H9 (cell line): ENCODE measurements around the gene SLC24A3. TPM values are rescaled to one million over a fixed set of nuclear protein-coding genes. Genes with fewer than 3 reads are reported as not detected.

Source experiments
- DNase-seq: peaks from one replicate; pipeline ENCODE4 v3.0.0-alpha.2; 2017
- H2AFZ ChIP-seq: one replicate; pipeline ENCODE4 v1.6.1; 2013; ENCODE audit warnings: mild to moderate bottlenecking, low read length, control low read depth, moderate library complexity
- H2AK5ac ChIP-seq: 2 replicates; pipeline ENCODE4 v1.6.1; 2013; ENCODE audit warnings: low read length, control low read depth, mixed read lengths; ENCODE audit not compliant: insufficient read length
- H2BK120ac ChIP-seq: one replicate; pipeline ENCODE4 v1.6.1; 2013; ENCODE audit warnings: low read depth, mild to moderate bottlenecking, low read length, control low read depth, inconsistent platforms; ENCODE audit not compliant: poor library complexity, severe bottlenecking
- H2BK12ac ChIP-seq: 2 replicates; pipeline ENCODE4 v1.6.1; 2013; ENCODE audit warnings: low read length, control low read depth, mixed read lengths, low read depth; ENCODE audit not compliant: insufficient read length
- H2BK15ac ChIP-seq: 2 replicates; pipeline ENCODE4 v1.6.1; 2013; ENCODE audit warnings: low read depth, low read length, control low read depth
- H2BK20ac ChIP-seq: one replicate; pipeline ENCODE4 v1.6.1; 2013; ENCODE audit warnings: low read depth, mild to moderate bottlenecking, low read length, control low read depth, inconsistent platforms; ENCODE audit not compliant: poor library complexity, severe bottlenecking
- H2BK5ac ChIP-seq: 2 replicates; pipeline ENCODE4 v1.6.1; 2013; ENCODE audit warnings: low read length, control low read depth, mixed read lengths; ENCODE audit not compliant: insufficient read length
- H3K14ac ChIP-seq: 2 replicates; pipeline ENCODE4 v1.6.1; 2013; ENCODE audit warnings: low read length, control low read depth; ENCODE audit not compliant: insufficient read depth
- H3K18ac ChIP-seq: 2 replicates; pipeline ENCODE4 v1.6.1; 2013; ENCODE audit warnings: low read depth, mild to moderate bottlenecking, mixed read lengths, low read length, control low read depth; ENCODE audit not compliant: insufficient read length
- H3K23ac ChIP-seq: 2 replicates; pipeline ENCODE4 v1.6.1; 2013; ENCODE audit warnings: low read length, control low read depth, mixed read lengths, low read depth; ENCODE audit not compliant: insufficient read length
- H3K23me2 ChIP-seq: 2 replicates; pipeline ENCODE4 v1.6.1; 2013; ENCODE audit warnings: low read depth, mild to moderate bottlenecking, mixed read lengths, low read length, control low read depth; ENCODE audit not compliant: insufficient read length, poor library complexity, severe bottlenecking
- H3K27ac ChIP-seq: 2 replicates; pipeline ENCODE4 v1.5.1; 2013; ENCODE audit warnings: low read length, control low read depth, mixed read lengths, low read depth; ENCODE audit not compliant: insufficient read length
- H3K27me3 ChIP-seq: 2 replicates; pipeline ENCODE4 v1.6.1; 2013; ENCODE audit warnings: low read length, control low read depth, inconsistent platforms; ENCODE audit not compliant: insufficient read depth
- H3K4ac ChIP-seq: 2 replicates; pipeline ENCODE4 v1.6.1; 2013; ENCODE audit warnings: low read depth, mild to moderate bottlenecking, control low read depth, inconsistent platforms, low read length, moderate library complexity
- H3K4me1 ChIP-seq: 2 replicates; pipeline ENCODE4 v1.6.1; 2013; ENCODE audit warnings: low read length, control low read depth, inconsistent platforms; ENCODE audit not compliant: insufficient read depth
- H3K4me2 ChIP-seq: 2 replicates; pipeline ENCODE4 v1.6.1; 2013; ENCODE audit warnings: low read length, control low read depth, mixed read lengths; ENCODE audit not compliant: insufficient read length, insufficient read depth
- H3K56ac ChIP-seq: 2 replicates; pipeline ENCODE4 v1.6.1; 2013; ENCODE audit warnings: low read depth, mild to moderate bottlenecking, mixed read lengths, low read length, control low read depth; ENCODE audit not compliant: insufficient read length
- H3K79me1 ChIP-seq: 2 replicates; pipeline ENCODE4 v1.6.1; 2013; ENCODE audit warnings: low read depth, mild to moderate bottlenecking, moderate library complexity, low read length, control low read depth, inconsistent platforms; ENCODE audit not compliant: insufficient read depth, poor library complexity, severe bottlenecking
- H3K79me2 ChIP-seq: 2 replicates; pipeline ENCODE4 v1.6.1; 2013; ENCODE audit warnings: low read length, control low read depth, inconsistent platforms; ENCODE audit not compliant: insufficient read depth
- H3K9ac ChIP-seq: 2 replicates; pipeline ENCODE4 v1.6.1; 2013; ENCODE audit warnings: low read length, control low read depth, mixed read lengths; ENCODE audit not compliant: insufficient read length; ENCODE audit errors: extremely low read depth
- H3K9me3 ChIP-seq: one replicate; pipeline ENCODE4 v1.6.1; 2013; ENCODE audit warnings: low read depth, low read length, inconsistent platforms; ENCODE audit not compliant: control insufficient read depth
- H3T11ph ChIP-seq: one replicate; pipeline ENCODE4 v1.6.1; 2013; ENCODE audit warnings: mild to moderate bottlenecking, low read length, control low read depth, inconsistent platforms
- H4K20me1 ChIP-seq: one replicate; pipeline ENCODE4 v1.6.1; 2013; ENCODE audit not compliant: control insufficient read depth, insufficient read length, insufficient read depth
- H4K5ac ChIP-seq: 2 replicates; pipeline ENCODE4 v1.6.1; 2013; ENCODE audit warnings: low read depth, mild to moderate bottlenecking, mixed read lengths, low read length, control low read depth; ENCODE audit not compliant: insufficient read length
- H4K8ac ChIP-seq: replicated peaks from 2 replicates; pipeline ENCODE4 v1.6.1; 2013; ENCODE audit warnings: low read length, control low read depth, mixed read lengths, low read depth; ENCODE audit not compliant: insufficient read length
- H4K91ac ChIP-seq: 2 replicates; pipeline ENCODE4 v1.6.1; 2013; ENCODE audit warnings: low read depth, mild to moderate bottlenecking, moderate library complexity, mixed read lengths, low read length, control low read depth; ENCODE audit not compliant: insufficient read length
- H3K27ac Mint-ChIP-seq, 3 experiments: 2 replicates in 2 of 3; 3 replicates in 1 of 3; pipeline ENCODE4 v1.8.0; 2020 to 2021; ENCODE audit warnings: mixed read lengths in 3 of 3, mild to moderate bottlenecking in 1 of 3, moderate library complexity in 1 of 3
- H3K27me3 Mint-ChIP-seq: 2 replicates; pipeline ENCODE4 v1.8.0; 2021; ENCODE audit warnings: low read depth, mild to moderate bottlenecking, moderate library complexity, mixed read lengths
- H3K36me3 Mint-ChIP-seq, 3 experiments: 2 replicates in 2 of 3; 3 replicates in 1 of 3; pipeline ENCODE4 v1.8.0; 2020 to 2021; ENCODE audit warnings: low read depth in 3 of 3, mixed read lengths in 3 of 3; ENCODE audit not compliant: insufficient read depth in 1 of 3
- H3K4me1 Mint-ChIP-seq, 2 experiments: 2 replicates each; pipeline ENCODE4 v1.8.0; 2020; ENCODE audit warnings: mixed read lengths in 2 of 2
- H3K4me3 Mint-ChIP-seq, 2 experiments: 2 replicates in 1 of 2; 3 replicates in 1 of 2; pipeline ENCODE4 v1.8.0; 2020 to 2021; ENCODE audit warnings: mild to moderate bottlenecking in 2 of 2, mixed read lengths in 2 of 2, moderate library complexity in 1 of 2
- H3K9me3 Mint-ChIP-seq, 2 experiments: 2 replicates in 1 of 2; 3 replicates in 1 of 2; pipeline ENCODE4 v1.8.0; 2020; ENCODE audit warnings: mild to moderate bottlenecking in 2 of 2, mixed read lengths in 2 of 2, moderate library complexity in 1 of 2
- WGBS: extraction: QIAGEN DNeasy Blood & Tissue Kit; methylation state at CpG from one replicate; pipeline ENCODE4 v1.1.7; 2013; ENCODE audit warnings: missing lambda C conversion rate, low lambda C conversion rate, mixed read lengths; ENCODE audit not compliant: insufficient read length; ENCODE audit errors: extremely low coverage; 5-methylcytosine and 5-hydroxymethylcytosine counted together
- total RNA-seq: library from RNA; stranded (reverse); gene quantifications from 2 replicates; pipeline ENCODE4 v1.2.1, GENCODE V29; 2021
- TF ChIP-seq, protein P1 (sequence below): fragments of 200-600 bp; sonication (generic); conservative IDR thresholded peaks from 3 replicates; pipeline ENCODE4 v1.8.0; 2021; ENCODE audit warnings: antibody characterized with exemption, mild to moderate bottlenecking

The SLC24A3 gene
- total RNA-seq, 1 experiment from 2014 or later = 0.83 TPM

DNA sequence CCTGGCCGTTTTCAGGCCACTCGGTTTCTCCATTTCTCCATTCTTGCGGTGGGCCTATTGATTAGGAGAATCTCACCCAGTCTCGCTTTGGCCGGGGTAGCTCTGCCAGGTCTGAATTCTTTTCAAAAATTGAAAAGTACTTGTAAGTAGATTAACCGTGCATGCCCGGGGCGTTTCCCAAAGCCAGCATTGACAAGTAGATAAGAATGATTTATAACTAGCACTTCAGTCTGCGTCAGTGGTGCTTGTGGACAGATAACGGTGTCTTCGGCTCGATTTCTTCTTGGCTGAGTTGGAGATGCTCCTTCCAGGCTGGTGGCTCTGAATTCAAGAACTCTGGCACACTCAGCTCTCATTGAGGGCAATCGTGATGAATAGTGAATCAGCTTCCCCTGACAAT is 29.0 kb downstream of the SLC24A3 start:
- H3K4me3 Mint-ChIP-seq = no peak overlapping the region

More for the DNA sequence above, 29.0 kb downstream of the SLC24A3 start:
- no peak overlapping the region for H3K23ac ChIP-seq
- H3K18ac ChIP-seq = no peak overlapping the region
- H2BK5ac ChIP-seq = no peak overlapping the region
- H3K4me2 ChIP-seq = no peak overlapping the region
- no peaks in the 10 kb centered on the region for H3K23me2 ChIP-seq
- no peak overlapping the region for H3T11ph ChIP-seq
- H2BK120ac ChIP-seq = no peak overlapping the region
- Mint-ChIP-seq H3K27me3 (no peaks in the 10 kb centered on the region), H3K9me3 (no peaks in the 10 kb centered on the region), H3K36me3 (no peaks in the 10 kb centered on the region), H3K27ac (no peak overlapping the region), H3K4me1 (peaks cover 0 to 8% of the 10 kb centered on the region in 2 experiments; a peak in 2 of 4 replicates)
- TF ChIP-seq, protein P1, sequence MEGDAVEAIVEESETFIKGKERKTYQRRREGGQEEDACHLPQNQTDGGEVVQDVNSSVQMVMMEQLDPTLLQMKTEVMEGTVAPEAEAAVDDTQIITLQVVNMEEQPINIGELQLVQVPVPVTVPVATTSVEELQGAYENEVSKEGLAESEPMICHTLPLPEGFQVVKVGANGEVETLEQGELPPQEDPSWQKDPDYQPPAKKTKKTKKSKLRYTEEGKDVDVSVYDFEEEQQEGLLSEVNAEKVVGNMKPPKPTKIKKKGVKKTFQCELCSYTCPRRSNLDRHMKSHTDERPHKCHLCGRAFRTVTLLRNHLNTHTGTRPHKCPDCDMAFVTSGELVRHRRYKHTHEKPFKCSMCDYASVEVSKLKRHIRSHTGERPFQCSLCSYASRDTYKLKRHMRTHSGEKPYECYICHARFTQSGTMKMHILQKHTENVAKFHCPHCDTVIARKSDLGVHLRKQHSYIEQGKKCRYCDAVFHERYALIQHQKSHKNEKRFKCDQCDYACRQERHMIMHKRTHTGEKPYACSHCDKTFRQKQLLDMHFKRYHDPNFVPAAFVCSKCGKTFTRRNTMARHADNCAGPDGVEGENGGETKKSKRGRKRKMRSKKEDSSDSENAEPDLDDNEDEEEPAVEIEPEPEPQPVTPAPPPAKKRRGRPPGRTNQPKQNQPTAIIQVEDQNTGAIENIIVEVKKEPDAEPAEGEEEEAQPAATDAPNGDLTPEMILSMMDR = no peak
- H3K14ac ChIP-seq = no peak overlapping the region
- H2BK15ac ChIP-seq = no peak overlapping the region
- H3K79me2 ChIP-seq = no peaks in the 10 kb centered on the region
- H4K91ac ChIP-seq = no peak overlapping the region
- no CpG with 5 or more reads among the region's 13 CpGs for WGBS
- H3K27ac ChIP-seq = no peak overlapping the region
- no peak overlapping the region for H3K9ac ChIP-seq
- H2AK5ac ChIP-seq = no peak overlapping the region
- no peaks in the 10 kb centered on the region for H3K4me1 ChIP-seq
- no peak overlapping the region for H4K5ac ChIP-seq
- no peak overlapping the region for H3K56ac ChIP-seq
- no peaks in the 10 kb centered on the region for H3K27me3 ChIP-seq
- H3K4ac ChIP-seq = no peak overlapping the region
- H3K79me1 ChIP-seq = no peaks in the 10 kb centered on the region
- no peak overlapping the region for H2BK20ac ChIP-seq
- H4K8ac ChIP-seq = no peak overlapping the region
- no peaks in the 10 kb centered on the region for H4K20me1 ChIP-seq
- no peak overlapping the region for H2AFZ ChIP-seq
- no peaks in the 10 kb centered on the region for H3K9me3 ChIP-seq
- DNase-seq = no peak
- no peak overlapping the region for H2BK12ac ChIP-seq
